K562 (cell line): ENCODE measurements around the gene KIF9. TPM values are rescaled to one million over a fixed set of nuclear protein-coding genes. Genes with fewer than 3 reads are reported as not detected.
A peak's percentile ranks its signal among the peaks of the same experiment; 100 is the strongest.

Experiments
- ATAC-seq: fragments of 200-7000 bp; cut with Tn5 transposase; 3 replicates; pipeline ENCODE4 v1.9.1; 2020; ENCODE audit warnings: moderate library complexity
- BruUV-seq: library from RNA; stranded (reverse); fragments of 400-500 nt; replicated peaks from 2 replicates; lab custom pipeline; 2021; lab: Mats Ljungman, UMichigan
- CTCF ChIA-PET: fragments of 300-600 bp; formaldehyde crosslinking; extraction: SDS; loops from one replicate; lab custom pipeline; 2021; ENCODE audit warnings: low intra/inter-chr PET ratio; lab: Yijun Ruan, JAX
- POLR2A ChIA-PET: fragments of 300-600, 350-650 bp; sonication (Branson Sonifier 250); formaldehyde crosslinking; extraction: SDS; loops from one replicate; lab custom pipeline; 2021; ENCODE audit warnings: antibody characterized with exemption, inconsistent platforms; lab: Yijun Ruan, JAX
- DNase-seq, 4 experiments: peaks; one replicate each; pipeline versions ENCODE4 v3.0.0 to v3.0.0-alpha.2; 2011 to 2018; ENCODE audit warnings: low spot score in 3 of 4, mixed read lengths in 3 of 4; ENCODE audit errors: extremely low read depth in 1 of 4
- FAIRE-seq: peaks from 2 replicates; lab custom pipeline; 2011; peaks lifted over from hg19 to GRCh38; lab: Jason Lieb, UNC
- H2AFZ ChIP-seq: 2 replicates; pipeline ENCODE4 v1.6.0; 2011; ENCODE audit warnings: low read depth, low read length, control low read depth, inconsistent platforms
- H3K27ac ChIP-seq: fragments of 200-600 bp; 3 replicates; pipeline ENCODE4 v1.8.0; 2011; ENCODE audit warnings: low read depth, mild to moderate bottlenecking, control low read depth, inconsistent platforms, low read length, moderate library complexity, mixed read lengths; ENCODE audit errors: extremely low read depth
- H3K27me3 ChIP-seq, 2 experiments: fragments of 300-600 bp in 1 of 2; 2 replicates in 1 of 2; 3 replicates in 1 of 2; pipeline versions ENCODE4 v1.6.0 to v1.8.0; 2011; ENCODE audit warnings: inconsistent platforms in 2 of 2, low read length in 2 of 2, mild to moderate bottlenecking in 1 of 2, mixed read lengths in 1 of 2, moderate library complexity in 1 of 2; ENCODE audit not compliant: control insufficient read depth in 2 of 2, insufficient read depth in 2 of 2
- H3K36me3 ChIP-seq: fragments of 300-600 bp; 3 replicates; pipeline ENCODE4 v1.8.0; 2011; ENCODE audit warnings: mild to moderate bottlenecking, low read length, inconsistent platforms; ENCODE audit not compliant: control insufficient read depth, insufficient read depth
- H3K4me1 ChIP-seq, 2 experiments: fragments of 200-600 bp in 1 of 2; replicated peaks in 1 of 2; 2 replicates in 1 of 2; 3 replicates in 1 of 2; pipeline versions ENCODE4 v1.5.1 to v1.8.0; 2011; ENCODE audit warnings: inconsistent platforms in 2 of 2, low read length in 2 of 2, mild to moderate bottlenecking in 1 of 2, mixed read lengths in 1 of 2, moderate library complexity in 1 of 2; ENCODE audit not compliant: control insufficient read depth in 2 of 2, insufficient read depth in 2 of 2
- H3K4me2 ChIP-seq: 2 replicates; pipeline ENCODE4 v1.6.1; 2011; ENCODE audit warnings: low read length, control low read depth, inconsistent platforms, mixed read lengths; ENCODE audit not compliant: insufficient read depth
- H3K4me3 ChIP-seq: fragments of 200-600 bp; sonication (generic), shearing (Covaris generic); 2 replicates; pipeline ENCODE4 v1.5.1; 2016; ENCODE audit warnings: control low read depth, inconsistent platforms
- H3K79me2 ChIP-seq: fragments of 200-600 bp; 3 replicates; pipeline ENCODE4 v1.8.0; 2011; ENCODE audit warnings: low read length, inconsistent platforms; ENCODE audit not compliant: control insufficient read depth, insufficient read depth
- H3K9ac ChIP-seq, 2 experiments: 2 replicates each; pipeline versions ENCODE4 v1.6.0 to v1.6.1; 2011; ENCODE audit warnings: low read depth in 2 of 2, low read length in 2 of 2, control low read depth in 1 of 2, inconsistent platforms in 1 of 2, mild to moderate bottlenecking in 1 of 2, mixed read lengths in 1 of 2; ENCODE audit not compliant: insufficient read depth in 1 of 2
- H3K9me1 ChIP-seq: one replicate; pipeline ENCODE4 v1.6.0; 2011; ENCODE audit warnings: inconsistent platforms, mild to moderate bottlenecking, low read length, moderate library complexity; ENCODE audit not compliant: control insufficient read depth, insufficient read depth
- H3K9me3 ChIP-seq: replicated peaks from 2 replicates; pipeline ENCODE4 v1.5.1; 2011; ENCODE audit warnings: low read depth, low read length, inconsistent platforms; ENCODE audit not compliant: control insufficient read depth, insufficient read depth
- H4K20me1 ChIP-seq: replicated peaks from 2 replicates; pipeline ENCODE4 v1.6.1; 2011; ENCODE audit warnings: low read length, inconsistent platforms, mixed read lengths; ENCODE audit not compliant: control insufficient read depth, insufficient read depth
- ATF4 ChIP-seq: fragments of 450-650 bp; formaldehyde crosslinking; IDR thresholded peaks from 2 replicates; pipeline ENCODE4 v1.4.0; 2022; ENCODE audit warnings: mild to moderate bottlenecking, moderate library complexity
- BCOR ChIP-seq: fragments of 450-650 bp; IDR thresholded peaks from 2 replicates; pipeline ENCODE4 v1.6.1; 2016
- GABPB2 ChIP-seq: fragments of 250-450 bp; sonication (Bioruptor Pico); conservative IDR thresholded peaks from 2 replicates; pipeline ENCODE4 v1.5.1; 2021; ENCODE audit warnings: mild to moderate bottlenecking
- NONO ChIP-seq, 2 experiments: fragments of 200-400 bp in 1 of 2; fragments of 450-650 bp in 1 of 2; formaldehyde crosslinking in 1 of 2; IDR thresholded peaks; 2 replicates each; pipeline ENCODE4 v1.6.1; 2017; ENCODE audit warnings: low read depth in 2 of 2, mild to moderate bottlenecking in 2 of 2, moderate library complexity in 2 of 2, low read length in 1 of 2
- POLR2G ChIP-seq: fragments of 200-400 bp; formaldehyde crosslinking; IDR thresholded peaks from 2 replicates; pipeline ENCODE4 v1.6.1; 2017; ENCODE audit warnings: low read depth, mild to moderate bottlenecking, antibody characterized with exemption, low read length, moderate library complexity
- RUNX1 ChIP-seq: sonication (generic); IDR thresholded peaks from 2 replicates; pipeline ENCODE4 v1.6.1; 2016; ENCODE audit warnings: antibody characterized with exemption, low read depth
- TEAD4 ChIP-seq, 2 experiments: sonication (generic) in 1 of 2; formaldehyde crosslinking in 1 of 2; IDR thresholded peaks; 2 replicates each; pipeline versions ENCODE4 v1.6.1 to v1.8.0; 2012 to 2022; ENCODE audit warnings: borderline replicate concordance in 1 of 2, inconsistent platforms in 1 of 2, low read length in 1 of 2, mild to moderate bottlenecking in 1 of 2, missing genetic modification reagents in 1 of 2
- USF1 ChIP-seq: sonication (generic); formaldehyde crosslinking; IDR thresholded peaks from 2 replicates; pipeline ENCODE4 v1.9.0; 2022; ENCODE audit warnings: mild to moderate bottlenecking, missing genetic modification reagents
- ZNF23 ChIP-seq: fragments of 250-450 bp; sonication (Bioruptor Pico); IDR thresholded peaks from 2 replicates; pipeline ENCODE4 v1.4.0; 2020; ENCODE audit warnings: mild to moderate bottlenecking
- ZNF3 ChIP-seq: fragments of 250-450 bp; sonication (Bioruptor Pico); IDR thresholded peaks from 2 replicates; pipeline ENCODE4 v1.5.0; 2021; ENCODE audit warnings: mild to moderate bottlenecking, moderate library complexity
- ZNF695 ChIP-seq: fragments of 450-650 bp; formaldehyde crosslinking; IDR thresholded peaks from 2 replicates; pipeline ENCODE4 v1.4.0; 2020; ENCODE audit warnings: mild to moderate bottlenecking, moderate library complexity
- ZNF778 ChIP-seq: fragments of 450-650 bp; formaldehyde crosslinking; IDR thresholded peaks from 2 replicates; pipeline ENCODE4 v1.4.0; 2020; ENCODE audit warnings: mild to moderate bottlenecking, moderate library complexity
- WGBS: fragments of 100-300 bp; shearing (Covaris generic); methylation state at CpG from one replicate; pipeline ENCODE4 v1.1.6; 2016; ENCODE audit warnings: low coverage, mixed read lengths; ENCODE audit not compliant: insufficient coverage; ENCODE audit errors: missing lambda C conversion rate; 5-methylcytosine and 5-hydroxymethylcytosine counted together
- in situ Hi-C: fragments of 300-500 bp; cut with MboI; formaldehyde crosslinking; loops from 4 replicates; pipeline ENCODE4 v1.15.0; 2018; ENCODE audit warnings: inconsistent platforms, mixed read lengths
- intact Hi-C: fragments of 100-400 bp; cut with micrococcal nuclease; formaldehyde crosslinking; loops from 2 replicates; pipeline ENCODE4 v1.14.2; 2022
- polyA plus RNA-seq, 8 experiments: library from polyadenylated mRNA; depleted of rRNA in 4 of 8; stranded (reverse) in 5 of 8; unstranded in 3 of 8; fragments of >200 nt; fragmentation: Nextera tagmentation in 2 of 8; fragmentation: Illumina TruSeq in 1 of 8; extraction: Ambion mirVana in 2 of 8; extraction: Trizol in 1 of 8; gene quantifications; 2 replicates each; pipeline versions ENCODE4 v1.2.1 to v1.2.3, GENCODE V29; 2011 to 2014; ENCODE audit warnings: inconsistent platforms in 1 of 8, missing spikeins in 1 of 8
- total RNA-seq, 7 experiments: library from RNA; depleted of rRNA in 6 of 7; stranded (reverse); fragments of >200 nt in 6 of 7; fragmentation: Illumina TruSeq in 2 of 7; extraction: Trizol in 2 of 7; gene quantifications; 2 replicates each; pipeline versions ENCODE4 v1.2.1 to v1.2.3, GENCODE V29; 2011 to 2021; ENCODE audit warnings: low replicate concordance in 1 of 7
- TF ChIP-seq, protein P1 (sequence below): sonication (generic); formaldehyde crosslinking; IDR thresholded peaks from 2 replicates; pipeline ENCODE4 v1.9.0; 2022; ENCODE audit warnings: mild to moderate bottlenecking, missing genetic modification reagents
- TF ChIP-seq, protein P2 (sequence below): fragments of 450-650 bp; IDR thresholded peaks from 2 replicates; pipeline ENCODE4 v1.6.1; 2016; ENCODE audit warnings: low read depth, mild to moderate bottlenecking, moderate library complexity

The KIF9 gene
- total and polyA plus RNA-seq, 9 of the 15 experiments (the other 6 are each of a cell fraction or from before 2014, with no cell fraction given) = 16.9 to 56.9 (median 25.0) TPM

- TF ChIP-seq ZNF695 (CRISPR knock-in tag) = no peak
Observed at GRCh38 chr3:47283193-47283537, 566 bp upstream of the KIF9 start (continued).

DNA sequence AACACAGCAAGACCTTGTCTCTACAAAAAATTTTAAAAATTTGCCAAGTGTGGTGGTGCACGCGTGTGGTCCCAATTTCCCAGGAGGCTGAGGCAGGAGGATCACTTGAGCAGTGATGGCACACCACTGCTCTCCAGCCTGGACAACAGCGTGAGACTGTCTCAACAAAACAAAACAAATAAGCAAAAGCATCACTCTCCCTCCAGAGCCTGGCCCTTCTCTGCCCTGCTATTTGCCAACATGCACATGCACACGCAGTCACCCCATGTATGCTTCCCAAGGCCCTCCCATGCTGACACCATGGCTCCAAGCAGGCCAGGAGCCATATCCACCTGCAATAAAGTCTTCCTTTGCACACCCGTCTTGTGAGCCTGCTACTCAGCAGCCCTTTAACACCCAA, 2.1 kb downstream of the KIF9 start:
- no peak overlapping the region for H3K27ac ChIP-seq
- CTCF ChIA-PET = no interaction called here
- H3K27me3 ChIP-seq = no peaks in the 10 kb centered on the region
- no peak overlapping the region; a peak in 1 of 4 replicates for H3K9ac ChIP-seq
- peaks cover 42% of the 10 kb centered on the region for H3K79me2 ChIP-seq
- no peaks in the 10 kb centered on the region for H3K9me1 ChIP-seq
- FAIRE-seq = no peak
- no peak for DNase-seq
- peaks cover 12% of the 10 kb centered on the region in 2 experiments for H3K4me1 ChIP-seq
- H4K20me1 ChIP-seq = no peaks in the 10 kb centered on the region
- H3K4me2 ChIP-seq = no peak overlapping the region; the same call in 1 of the 2 replicates
- intact Hi-C loops (loop anchor here (2.0 kb wide), 1 partner anchor 30 kb away; no protein-coding TSS in a partner anchor), in situ Hi-C loops (loop anchor here (5.0 kb wide), 1 partner anchor 42 kb away; no protein-coding TSS in a partner anchor)
- ATAC-seq = no peak
- H3K9me3 ChIP-seq = no peaks in the 10 kb centered on the region
- 91% methylated on average over 5 of the region's 5 CpGs for WGBS
- no peak overlapping the region for H2AFZ ChIP-seq
- no peak overlapping the region for H3K4me3 ChIP-seq
- POLR2A ChIA-PET = interaction anchor here (1.1 to 1.9 kb wide), 3 partner anchors 10 to 34 kb away, joined by 4 to 5 read pairs (median 4); no protein-coding TSS in a partner anchor
- BruUV-seq = no TSS peak
- H3K36me3 ChIP-seq = peaks cover 13% of the 10 kb centered on the region; the same call in 1 of the 3 replicates
- TF ChIP-seq, protein P1, sequence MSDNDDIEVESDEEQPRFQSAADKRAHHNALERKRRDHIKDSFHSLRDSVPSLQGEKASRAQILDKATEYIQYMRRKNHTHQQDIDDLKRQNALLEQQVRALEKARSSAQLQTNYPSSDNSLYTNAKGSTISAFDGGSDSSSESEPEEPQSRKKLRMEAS (CRISPR knock-in tag) = 0 out of 2 replicates have a peak, but pooled peaks have one; percentile 31
- no peak for TF ChIP-seq GABPB2 (CRISPR knock-in tag)
- TF ChIP-seq POLR2G = no peak
- no peak for TF ChIP-seq RUNX1
- peak; percentile 11; the same call in 1 of the 2 replicates for TF ChIP-seq USF1 (CRISPR knock-in tag)
- TF ChIP-seq, protein P2, sequence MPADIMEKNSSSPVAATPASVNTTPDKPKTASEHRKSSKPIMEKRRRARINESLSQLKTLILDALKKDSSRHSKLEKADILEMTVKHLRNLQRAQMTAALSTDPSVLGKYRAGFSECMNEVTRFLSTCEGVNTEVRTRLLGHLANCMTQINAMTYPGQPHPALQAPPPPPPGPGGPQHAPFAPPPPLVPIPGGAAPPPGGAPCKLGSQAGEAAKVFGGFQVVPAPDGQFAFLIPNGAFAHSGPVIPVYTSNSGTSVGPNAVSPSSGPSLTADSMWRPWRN = no peak
- no peak for TF ChIP-seq TEAD4 (IDR thresholded peaks at IDR 0.05; ENCODE audit: low read length)
- 0 out of 2 replicates have a peak, but pooled peaks have one; percentile 8 for TF ChIP-seq TEAD4 (CRISPR knock-in tag; IDR thresholded peaks at IDR 0.05; ENCODE audit: borderline replicate concordance)
- TF ChIP-seq BCOR = no peak
- no peak for TF ChIP-seq ZNF3 (CRISPR knock-in tag)
- no peak for TF ChIP-seq NONO (IDR thresholded peaks at IDR 0.05; ENCODE audit: low read depth in 2 of 2, low read length in 1 of 2)
- no peak for TF ChIP-seq ATF4
- TF ChIP-seq ZNF23 (CRISPR knock-in tag) = no peak
- TF ChIP-seq ZNF778 (CRISPR knock-in tag) = no peak
